Calu3 (cell line): ENCODE measurements around the gene USP8. TPM values are rescaled to one million over a fixed set of nuclear protein-coding genes. Genes with fewer than 3 reads are reported as not detected.

ENCODE experiments used
- BruUV-seq: library from RNA; stranded (reverse); fragments of 400-500 nt; replicated peaks from 2 replicates; lab custom pipeline; 2021; lab: Mats Ljungman, UMichigan
- CTCF ChIA-PET: fragments of 300-600 bp; sonication (Branson Sonifier 250); formaldehyde crosslinking; loops from one replicate; lab custom pipeline; 2022; ENCODE audit warnings: antibody characterized with exemption; lab: Charles Lee
- DNase-seq: peaks from one replicate; pipeline ENCODE4 v3.0.0; 2022
- H3K27ac Mint-ChIP-seq: one replicate; pipeline ENCODE4 v1.8.0; 2022; ENCODE audit warnings: mixed read lengths; ENCODE audit not compliant: unreplicated experiment
- H3K27me3 Mint-ChIP-seq: one replicate; pipeline ENCODE4 v1.8.0; 2022; ENCODE audit warnings: mixed read lengths; ENCODE audit not compliant: unreplicated experiment
- H3K36me3 Mint-ChIP-seq: one replicate; pipeline ENCODE4 v1.8.0; 2022; ENCODE audit warnings: mild to moderate bottlenecking, moderate library complexity, mixed read lengths; ENCODE audit not compliant: insufficient read depth, unreplicated experiment
- H3K4me1 Mint-ChIP-seq: one replicate; pipeline ENCODE4 v1.8.0; 2022; ENCODE audit warnings: mild to moderate bottlenecking, low read depth, mixed read lengths; ENCODE audit not compliant: unreplicated experiment
- H3K4me3 Mint-ChIP-seq: one replicate; pipeline ENCODE4 v1.8.0; 2022; ENCODE audit warnings: mild to moderate bottlenecking, low read depth, moderate library complexity, mixed read lengths; ENCODE audit not compliant: unreplicated experiment
- H3K9me3 Mint-ChIP-seq: one replicate; pipeline ENCODE4 v1.8.0; 2022; ENCODE audit warnings: low read depth, mixed read lengths; ENCODE audit not compliant: unreplicated experiment
- intact Hi-C: fragments of 100-400 bp; cut with micrococcal nuclease; formaldehyde crosslinking; loops from one replicate; pipeline ENCODE4 v1.10.0; 2022; ENCODE audit not compliant: unreplicated experiment
- total RNA-seq: library from RNA; stranded (reverse); gene quantifications from 2 replicates; pipeline ENCODE4 v1.2.3, GENCODE V29; 2022
- TF ChIP-seq, protein P1 (sequence below): fragments of 200-600 bp; IDR thresholded peaks from one replicate; pipeline ENCODE4 v1.8.0; 2022; ENCODE audit warnings: antibody characterized with exemption; ENCODE audit not compliant: unreplicated experiment

The USP8 gene
- total RNA-seq, 1 experiment from 2014 or later = 72.4 TPM

DNA sequence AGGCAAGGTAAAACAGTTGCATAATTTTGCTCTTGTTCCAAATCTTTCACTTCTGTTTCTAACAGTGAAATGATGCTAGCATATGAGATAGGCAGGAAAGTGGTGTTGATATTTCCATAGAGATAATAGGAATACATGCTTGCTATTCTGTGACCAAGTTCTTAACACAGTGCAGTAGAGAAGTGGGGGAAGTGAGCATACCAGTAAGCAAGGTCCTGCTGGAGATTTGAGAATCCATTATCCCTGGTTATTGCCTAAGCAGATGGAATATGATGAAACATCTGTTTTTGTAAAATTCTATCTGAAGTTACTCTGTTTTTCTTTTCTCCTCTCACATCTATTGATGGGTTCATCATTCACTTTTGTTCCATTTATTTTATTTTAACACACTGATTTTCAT lies 28.7 kb downstream of the USP8 start:
- no peak overlapping the region for H3K4me3 Mint-ChIP-seq
- peaks cover 51% of the 10 kb centered on the region for H3K36me3 Mint-ChIP-seq
- no peaks in the 10 kb centered on the region for H3K4me1 Mint-ChIP-seq
- H3K27ac Mint-ChIP-seq = no peak overlapping the region
- BruUV-seq = no TSS peak
- intact Hi-C loops = no loop called here
- H3K9me3 Mint-ChIP-seq = no peaks in the 10 kb centered on the region
- no peaks in the 10 kb centered on the region for H3K27me3 Mint-ChIP-seq
- TF ChIP-seq, protein P1, sequence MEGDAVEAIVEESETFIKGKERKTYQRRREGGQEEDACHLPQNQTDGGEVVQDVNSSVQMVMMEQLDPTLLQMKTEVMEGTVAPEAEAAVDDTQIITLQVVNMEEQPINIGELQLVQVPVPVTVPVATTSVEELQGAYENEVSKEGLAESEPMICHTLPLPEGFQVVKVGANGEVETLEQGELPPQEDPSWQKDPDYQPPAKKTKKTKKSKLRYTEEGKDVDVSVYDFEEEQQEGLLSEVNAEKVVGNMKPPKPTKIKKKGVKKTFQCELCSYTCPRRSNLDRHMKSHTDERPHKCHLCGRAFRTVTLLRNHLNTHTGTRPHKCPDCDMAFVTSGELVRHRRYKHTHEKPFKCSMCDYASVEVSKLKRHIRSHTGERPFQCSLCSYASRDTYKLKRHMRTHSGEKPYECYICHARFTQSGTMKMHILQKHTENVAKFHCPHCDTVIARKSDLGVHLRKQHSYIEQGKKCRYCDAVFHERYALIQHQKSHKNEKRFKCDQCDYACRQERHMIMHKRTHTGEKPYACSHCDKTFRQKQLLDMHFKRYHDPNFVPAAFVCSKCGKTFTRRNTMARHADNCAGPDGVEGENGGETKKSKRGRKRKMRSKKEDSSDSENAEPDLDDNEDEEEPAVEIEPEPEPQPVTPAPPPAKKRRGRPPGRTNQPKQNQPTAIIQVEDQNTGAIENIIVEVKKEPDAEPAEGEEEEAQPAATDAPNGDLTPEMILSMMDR = no peak
- DNase-seq = no peak
- CTCF ChIA-PET = no interaction called here

DNA sequence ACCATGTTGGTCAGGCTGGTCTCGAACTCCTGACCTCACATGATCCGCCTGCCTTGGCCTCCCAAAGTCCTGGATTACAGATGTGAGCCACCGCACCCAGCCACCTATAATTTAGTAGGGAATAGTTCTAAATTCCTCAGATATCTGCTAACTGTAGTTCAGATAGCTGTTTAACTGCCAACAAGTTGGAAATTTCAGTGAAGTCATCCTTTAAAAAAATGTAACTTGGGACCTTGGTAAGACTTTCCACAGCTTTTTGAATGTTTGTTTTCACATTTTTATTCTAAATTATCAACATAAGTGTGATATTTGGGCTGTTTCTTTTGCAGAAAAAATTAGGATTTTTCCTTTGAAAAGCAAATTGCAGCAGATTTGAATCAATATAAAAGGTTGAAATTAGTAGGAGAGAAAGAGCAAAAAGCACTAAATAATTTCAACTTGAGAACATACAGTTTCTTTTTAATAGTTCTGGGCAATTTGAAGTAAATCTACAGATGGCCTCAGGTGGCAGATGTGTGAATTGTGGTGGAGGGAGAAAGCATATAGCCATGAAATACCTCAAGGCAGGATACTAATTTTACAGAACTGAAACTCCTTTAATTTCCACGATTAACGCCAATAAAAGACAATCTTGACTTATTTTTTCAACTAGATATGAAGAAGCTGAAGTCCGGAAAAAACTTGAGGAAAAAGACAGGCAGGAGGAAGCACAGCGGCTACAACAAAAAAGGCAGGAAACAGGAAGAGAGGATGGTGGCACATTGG lies 34.3 kb downstream of the USP8 start:
- peaks cover 5% of the 10 kb centered on the region for H3K4me1 Mint-ChIP-seq
- no TSS peak for BruUV-seq
- H3K4me3 Mint-ChIP-seq = no peak overlapping the region
- no peaks in the 10 kb centered on the region for H3K27me3 Mint-ChIP-seq
- peaks cover 51% of the 10 kb centered on the region for H3K36me3 Mint-ChIP-seq
- no peak overlapping the region for H3K27ac Mint-ChIP-seq
- H3K9me3 Mint-ChIP-seq = no peaks in the 10 kb centered on the region
- intact Hi-C loops = no loop called here
- CTCF ChIA-PET = no interaction called here
- DNase-seq = no peak
- TF ChIP-seq, protein P1 = no peak

DNA sequence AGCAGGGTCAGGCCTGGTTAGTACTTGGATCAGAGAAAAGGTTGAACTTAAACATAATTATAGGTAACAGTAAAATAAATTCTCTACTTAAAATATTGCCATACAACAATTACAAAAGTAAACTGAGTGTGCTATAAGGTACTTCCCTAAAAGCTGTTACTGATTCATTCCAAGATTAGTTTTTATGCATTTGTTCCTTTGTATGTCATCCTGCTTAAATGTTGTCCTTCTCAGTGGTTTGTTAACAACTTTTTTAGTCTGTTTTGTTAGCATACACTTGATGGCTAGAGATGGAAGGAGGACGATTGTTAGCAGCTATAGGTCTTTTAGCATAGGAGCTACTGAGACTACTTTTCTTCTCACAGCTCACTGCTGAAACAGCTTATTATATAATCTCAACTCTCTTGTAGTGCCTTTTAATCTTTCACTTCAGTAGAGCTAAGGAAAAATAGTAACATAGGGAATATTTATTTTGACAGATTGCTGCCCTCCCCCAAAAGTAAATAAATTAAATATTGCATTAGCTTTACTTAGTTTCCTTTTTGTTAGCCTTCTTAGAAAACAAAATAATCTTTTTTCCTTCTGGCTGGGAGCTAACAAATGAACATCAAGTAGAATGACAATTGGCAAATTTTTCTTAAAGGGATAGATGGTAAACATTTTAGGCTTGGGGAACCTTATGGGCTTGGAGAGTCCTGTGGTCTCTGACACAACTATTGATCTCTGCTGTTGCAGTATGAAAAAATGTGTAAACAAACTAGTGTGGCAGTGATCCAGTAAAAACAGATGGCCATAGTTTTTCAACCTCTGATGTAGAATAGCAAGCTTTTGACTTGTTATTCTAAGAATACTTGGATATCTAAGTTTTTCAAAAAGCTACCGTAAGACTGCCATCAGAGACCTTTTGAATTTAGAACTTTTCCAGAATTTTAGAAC lies 39.5 kb downstream of the USP8 start:
- intact Hi-C loops = no loop called here
- Mint-ChIP-seq H3K9me3 (no peaks in the 10 kb centered on the region), H3K27me3 (no peaks in the 10 kb centered on the region), H3K4me1 (peaks cover 12% of the 10 kb centered on the region), H3K4me3 (no peak overlapping the region), H3K27ac (no peak overlapping the region), H3K36me3 (peaks cover 32% of the 10 kb centered on the region)
- no peak for DNase-seq
- TF ChIP-seq, protein P1 = no peak
- CTCF ChIA-PET = interaction anchor here (0.5 kb wide), 1 partner anchor 168 kb away, joined by 4 read pairs; no protein-coding TSS in a partner anchor
- no TSS peak for BruUV-seq

DNA sequence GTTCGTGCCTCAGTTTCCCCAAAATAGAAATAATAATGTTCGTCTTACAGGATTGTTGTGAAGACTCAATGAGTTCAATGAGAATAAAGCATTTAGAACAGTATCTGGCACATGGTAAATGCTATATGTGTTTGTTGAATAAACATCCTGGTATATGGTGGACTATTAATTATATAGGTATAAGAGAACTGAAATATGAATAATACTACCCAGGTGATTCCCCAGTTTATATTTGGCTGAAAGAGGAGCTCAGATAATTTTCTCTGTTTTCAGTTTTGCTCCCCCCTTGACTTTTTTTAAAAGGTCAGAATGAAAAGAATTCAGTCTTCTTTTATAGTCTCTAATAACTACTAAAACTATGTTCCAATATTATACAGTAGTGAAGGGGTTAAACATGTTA lies 46.9 kb downstream of the USP8 start:
- CTCF ChIA-PET = no interaction called here
- H3K27me3 Mint-ChIP-seq = no peaks in the 10 kb centered on the region
- H3K9me3 Mint-ChIP-seq = no peaks in the 10 kb centered on the region
- H3K4me1 Mint-ChIP-seq = no peaks in the 10 kb centered on the region
- no peak overlapping the region for H3K27ac Mint-ChIP-seq
- no TSS peak for BruUV-seq
- intact Hi-C loops = no loop called here
- no peak for DNase-seq
- H3K36me3 Mint-ChIP-seq = peaks cover 45% of the 10 kb centered on the region
- H3K4me3 Mint-ChIP-seq = no peak overlapping the region
- TF ChIP-seq, protein P1 = no peak
